Right lobe of liver (tissue), 4 donors: ENCODE results near the gene PTPRD.

Experiments
- POLR2A ChIP-seq: fragments of 450-650 bp; IDR thresholded peaks from one replicate; pipeline ENCODE4 v1.6.1; 2017; ENCODE audit warnings: antibody characterized with exemption, mild to moderate bottlenecking
- TF ChIP-seq, protein P1 (sequence below), 4 donors: fragments of 200-600 bp in 3 of 4; fragments of 450-650 bp in 1 of 4; IDR thresholded peaks; one replicate each; pipeline versions ENCODE4 v1.5.1 to v1.8.0; 2016 to 2022; ENCODE audit warnings: antibody characterized with exemption in 4 of 4, mild to moderate bottlenecking in 2 of 4
- donor health status: DM: no; HTN: no; CAD: no.
- donor health status: DM: no; HTN: no; CAD: no.
- donor health status: DM: no; HTN: yes; CAD: no.

DNA sequence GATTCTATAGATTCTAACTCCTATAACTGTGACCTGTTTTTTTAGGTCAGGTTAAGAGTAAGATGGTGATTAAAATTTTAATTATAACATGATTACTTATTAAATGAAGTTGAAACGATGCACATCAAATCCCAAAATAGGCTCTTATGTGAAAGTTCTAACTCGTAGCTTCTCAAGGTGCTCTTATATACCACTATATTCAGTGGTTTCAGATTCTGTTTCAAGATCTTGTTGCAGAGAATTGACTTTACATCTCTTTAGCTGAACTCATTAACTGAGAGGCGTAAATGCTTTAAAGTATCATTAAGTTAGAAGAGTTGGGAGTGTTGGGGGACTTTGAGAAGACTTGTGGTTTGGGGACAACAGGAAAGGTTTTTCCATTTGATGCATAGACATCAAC lies 1399.8 kb downstream of the PTPRD start:
- TF ChIP-seq, protein P1, sequence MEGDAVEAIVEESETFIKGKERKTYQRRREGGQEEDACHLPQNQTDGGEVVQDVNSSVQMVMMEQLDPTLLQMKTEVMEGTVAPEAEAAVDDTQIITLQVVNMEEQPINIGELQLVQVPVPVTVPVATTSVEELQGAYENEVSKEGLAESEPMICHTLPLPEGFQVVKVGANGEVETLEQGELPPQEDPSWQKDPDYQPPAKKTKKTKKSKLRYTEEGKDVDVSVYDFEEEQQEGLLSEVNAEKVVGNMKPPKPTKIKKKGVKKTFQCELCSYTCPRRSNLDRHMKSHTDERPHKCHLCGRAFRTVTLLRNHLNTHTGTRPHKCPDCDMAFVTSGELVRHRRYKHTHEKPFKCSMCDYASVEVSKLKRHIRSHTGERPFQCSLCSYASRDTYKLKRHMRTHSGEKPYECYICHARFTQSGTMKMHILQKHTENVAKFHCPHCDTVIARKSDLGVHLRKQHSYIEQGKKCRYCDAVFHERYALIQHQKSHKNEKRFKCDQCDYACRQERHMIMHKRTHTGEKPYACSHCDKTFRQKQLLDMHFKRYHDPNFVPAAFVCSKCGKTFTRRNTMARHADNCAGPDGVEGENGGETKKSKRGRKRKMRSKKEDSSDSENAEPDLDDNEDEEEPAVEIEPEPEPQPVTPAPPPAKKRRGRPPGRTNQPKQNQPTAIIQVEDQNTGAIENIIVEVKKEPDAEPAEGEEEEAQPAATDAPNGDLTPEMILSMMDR (IDR thresholded peaks at IDR 0.05) = no peak
- TF ChIP-seq POLR2A = no peak
